ENCODE measurements around the gene EEFSEC. TPM values are rescaled to one million over a fixed set of nuclear protein-coding genes. Genes with fewer than 3 reads are reported as not detected.
A peak's percentile ranks its signal among the peaks of the same experiment; 100 is the strongest.

EEFSEC gene
- total and polyA plus RNA-seq, 8 donors, result 5.9 to 9.8 (median 7.4) TPM

GRCh38 chr3:128260275-128260674 is 107.0 kb downstream of the EEFSEC start:
- TF ChIP-seq, protein P1, sequence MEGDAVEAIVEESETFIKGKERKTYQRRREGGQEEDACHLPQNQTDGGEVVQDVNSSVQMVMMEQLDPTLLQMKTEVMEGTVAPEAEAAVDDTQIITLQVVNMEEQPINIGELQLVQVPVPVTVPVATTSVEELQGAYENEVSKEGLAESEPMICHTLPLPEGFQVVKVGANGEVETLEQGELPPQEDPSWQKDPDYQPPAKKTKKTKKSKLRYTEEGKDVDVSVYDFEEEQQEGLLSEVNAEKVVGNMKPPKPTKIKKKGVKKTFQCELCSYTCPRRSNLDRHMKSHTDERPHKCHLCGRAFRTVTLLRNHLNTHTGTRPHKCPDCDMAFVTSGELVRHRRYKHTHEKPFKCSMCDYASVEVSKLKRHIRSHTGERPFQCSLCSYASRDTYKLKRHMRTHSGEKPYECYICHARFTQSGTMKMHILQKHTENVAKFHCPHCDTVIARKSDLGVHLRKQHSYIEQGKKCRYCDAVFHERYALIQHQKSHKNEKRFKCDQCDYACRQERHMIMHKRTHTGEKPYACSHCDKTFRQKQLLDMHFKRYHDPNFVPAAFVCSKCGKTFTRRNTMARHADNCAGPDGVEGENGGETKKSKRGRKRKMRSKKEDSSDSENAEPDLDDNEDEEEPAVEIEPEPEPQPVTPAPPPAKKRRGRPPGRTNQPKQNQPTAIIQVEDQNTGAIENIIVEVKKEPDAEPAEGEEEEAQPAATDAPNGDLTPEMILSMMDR (IDR thresholded peaks at IDR 0.05), result no peak
- no peaks in the 10 kb centered on the region for H3K9me3 ChIP-seq
- no peak overlapping the region for H3K27ac ChIP-seq
- ATAC-seq (no peak), DNase-seq (no peak), FAIRE-seq (no peak)
- 100% methylated on average over 1 of the region's 1 CpG for WGBS, 2 donors
- H3K4me1 ChIP-seq, result no peaks in the 10 kb centered on the region
- H3K36me3 ChIP-seq, result no peaks in the 10 kb centered on the region
- H3K27me3 ChIP-seq, result no peaks in the 10 kb centered on the region
- intact Hi-C loops (cut with DNase I), result no loop called here
- no peak overlapping the region for H3K4me3 ChIP-seq

- DNase-seq, result peak in 1 of 6 donors; percentile 3
- no peak for ATAC-seq
- Histone ChIP-seq H3K4me3 (no peak overlapping the region), H3K27me3 (no peaks in the 10 kb centered on the region), H3K4me1 (no peaks in the 10 kb centered on the region), H3K36me3 (no peaks in the 10 kb centered on the region), H3K9me3 (no peaks in the 10 kb centered on the region), H3K27ac (no peak overlapping the region)
- WGBS, 2 donors, result 95 to 98% methylated on average over 3 of the region's 3 CpGs
- intact Hi-C loops (cut with DNase I), result no loop called here
- FAIRE-seq, result no peak
- TF ChIP-seq, protein P1 (IDR thresholded peaks at IDR 0.05), result no peak
Measured at GRCh38 chr3:128262457-128262856, 109.2 kb downstream of the EEFSEC start.

DNA sequence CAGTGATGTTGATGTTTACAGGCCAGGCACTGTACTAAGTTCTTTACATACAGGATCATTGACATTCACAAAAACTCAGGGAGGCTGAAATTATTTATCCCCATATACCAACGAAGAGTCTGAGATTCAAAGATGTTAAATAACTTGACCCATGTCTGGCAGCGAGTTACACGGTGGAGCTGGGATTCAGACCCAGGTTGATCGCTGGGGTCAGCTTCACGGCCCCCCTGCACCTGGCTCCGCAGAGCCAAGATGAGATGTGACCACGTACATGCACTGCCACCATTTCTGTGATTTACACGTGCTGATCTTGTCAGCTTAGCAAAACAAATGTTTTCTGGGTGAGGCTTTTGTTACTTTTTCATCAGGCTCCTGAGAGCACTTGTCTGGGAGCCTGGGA is 109.8 kb downstream of the EEFSEC start:
- no peak overlapping the region for H3K27ac ChIP-seq

GRCh38 chr3:128263946-128264345 is 110.7 kb downstream of the EEFSEC start:
- TF ChIP-seq, protein P1 (IDR thresholded peaks at IDR 0.05), result no peak
- FAIRE-seq (no peak), DNase-seq (no peak), ATAC-seq (no peak)
- no peaks in the 10 kb centered on the region for H3K36me3 ChIP-seq
- H3K4me1 ChIP-seq, result no peaks in the 10 kb centered on the region
- no peaks in the 10 kb centered on the region for H3K27me3 ChIP-seq
- H3K27ac ChIP-seq, result no peak overlapping the region
- no peaks in the 10 kb centered on the region for H3K9me3 ChIP-seq
- no peak overlapping the region for H3K4me3 ChIP-seq
- intact Hi-C loops (cut with DNase I), result no loop called here
- WGBS, 2 donors, result 96 to 97% methylated on average over 6 of the region's 6 CpGs

More for the DNA sequence above, 109.8 kb downstream of the EEFSEC start:
- no peak for DNase-seq
- H3K4me1 ChIP-seq, result no peaks in the 10 kb centered on the region
- TF ChIP-seq, protein P1 (IDR thresholded peaks at IDR 0.05), result no peak
- no peaks in the 10 kb centered on the region for H3K9me3 ChIP-seq
- H3K27me3 ChIP-seq, result no peaks in the 10 kb centered on the region
- H3K36me3 ChIP-seq, result no peaks in the 10 kb centered on the region
- intact Hi-C loops (cut with DNase I), result no loop called here
- 88 to 93% methylated on average over 8 of the region's 8 CpGs for WGBS, 2 donors
- no peak for ATAC-seq
- no peak for FAIRE-seq
- no peak overlapping the region for H3K4me3 ChIP-seq

GRCh38 chr3:128266453-128266852 is 113.2 kb downstream of the EEFSEC start:
- H3K4me3 ChIP-seq, result no peak overlapping the region
- no peaks in the 10 kb centered on the region for H3K27me3 ChIP-seq
- H3K9me3 ChIP-seq, result no peaks in the 10 kb centered on the region
- intact Hi-C loops (cut with DNase I), result no loop called here
- H3K36me3 ChIP-seq, result no peaks in the 10 kb centered on the region
- 38 to 48% methylated on average over 1 of the region's 1 CpG for WGBS, 2 donors
- DNase-seq (no peak), FAIRE-seq (no peak), ATAC-seq (no peak)
- H3K4me1 ChIP-seq, result no peaks in the 10 kb centered on the region
- TF ChIP-seq, protein P1 (IDR thresholded peaks at IDR 0.05), result no peak
- H3K27ac ChIP-seq, result no peak overlapping the region

Data from pancreas (tissue), 10 donors.